Ureter (tissue), 1 donor: ENCODE measurements around the gene MFNG. TPM values are rescaled to one million over a fixed set of nuclear protein-coding genes. Genes with fewer than 3 reads are reported as not detected.
"Not testable (repeated sequence)": the region's sequence is repeated elsewhere in the genome, so short reads cannot be mapped to it uniquely, and the experiment has no call there.

ENCODE experiments used
- DNase-seq: peaks from one replicate; pipeline ENCODE4 v3.0.0-alpha.2; 2020; ENCODE audit warnings: low spot score
- total RNA-seq: library from RNA; stranded (reverse); gene quantifications from one replicate; pipeline ENCODE4 v1.2.4, GENCODE V29; 2023
- donor health status: DM: yes; HTN: yes; CAD: no.

Gene MFNG
- total RNA-seq, 1 donor from 2014 or later, result 20.3 TPM

- no peak for DNase-seq
Measured at GRCh38 chr22:37473437-37473946, 12.7 kb downstream of the MFNG start.

GRCh38 chr22:37472418-37473006 is 13.7 kb downstream of the MFNG start:
- no peak for DNase-seq

- DNase-seq, result no peak
Measured at GRCh38 chr22:37471727-37472417, 14.3 kb downstream of the MFNG start.

- no peak for DNase-seq
Measured at GRCh38 chr22:37470087-37470445, 16.1 kb downstream of the MFNG start.

- no peak for DNase-seq
Measured at GRCh38 chr22:37469416-37470086, 16.6 kb downstream of the MFNG start.

- not testable (repeated sequence) for DNase-seq
Measured at GRCh38 chr22:37468201-37468695, 17.9 kb downstream of the MFNG start.

GRCh38 chr22:37467391-37467955 is 18.7 kb downstream of the MFNG start:
- no peak for DNase-seq

GRCh38 chr22:37464181-37464580 is 22.0 kb downstream of the MFNG start:
- no peak for DNase-seq

GRCh38 chr22:37462983-37463382 is 23.2 kb downstream of the MFNG start:
- no peak for DNase-seq

- DNase-seq, result no peak
Measured at GRCh38 chr22:37462436-37462835, 23.7 kb downstream of the MFNG start.

GRCh38 chr22:37461961-37462360 is 24.2 kb downstream of the MFNG start:
- no peak for DNase-seq

- DNase-seq, result no peak
Measured at GRCh38 chr22:37460684-37461083, 25.5 kb downstream of the MFNG start.

GRCh38 chr22:37459206-37459605 is 27.0 kb downstream of the MFNG start:
- no peak for DNase-seq

- peak; percentile 78 for DNase-seq
Measured at GRCh38 chr22:37457093-37457893, 28.9 kb downstream of the MFNG start.

- DNase-seq, result no peak
Measured at GRCh38 chr22:37456346-37456745, 29.8 kb downstream of the MFNG start.

GRCh38 chr22:37455896-37456295 is 30.3 kb downstream of the MFNG start:
- no peak for DNase-seq

- DNase-seq, result no peak
Measured at GRCh38 chr22:37454857-37455686, 31.1 kb downstream of the MFNG start.

- no peak for DNase-seq
Measured at GRCh38 chr22:37453696-37454095, 32.5 kb downstream of the MFNG start.

GRCh38 chr22:37451218-37451617 is 35.0 kb downstream of the MFNG start:
- no peak for DNase-seq

GRCh38 chr22:37449331-37450001 is 36.7 kb downstream of the MFNG start:
- no peak for DNase-seq
